GM12878 (cell line): ENCODE data around the gene FAM163B. TPM values are rescaled to one million over a fixed set of nuclear protein-coding genes. Genes with fewer than 3 reads are reported as not detected.

Experiments used
- ATAC-seq: fragments of 200-7000 bp; cut with Tn5 transposase; 3 replicates; pipeline ENCODE4 v1.9.1; 2020; ENCODE audit warnings: mild to moderate bottlenecking, moderate library complexity
- BruUV-seq: library from RNA; stranded (reverse); fragments of 400-500 nt; replicated peaks from 2 replicates; lab custom pipeline; 2021; lab: Mats Ljungman, UMichigan
- CTCF ChIA-PET: fragments of 300-600 bp; sonication (Branson Sonifier 250); formaldehyde crosslinking; extraction: SDS; loops from one replicate; lab custom pipeline; 2021; ENCODE audit warnings: inconsistent platforms; lab: Yijun Ruan, JAX
- POLR2A ChIA-PET: fragments of 350-600 bp; formaldehyde crosslinking; extraction: SDS; loops from one replicate; lab custom pipeline; 2021; ENCODE audit warnings: inconsistent platforms; lab: Charles Lee
- RAD21 ChIA-PET: fragments of 300-600 bp; sonication (Branson Sonifier 250); formaldehyde crosslinking; loops from one replicate; lab custom pipeline; 2023; ENCODE audit warnings: antibody characterized with exemption; ENCODE audit not compliant: unreplicated experiment; lab: Charles Lee
- SMC1A ChIA-PET: fragments of 300-600 bp; sonication (Branson Sonifier 250); formaldehyde crosslinking; loops from one replicate; lab custom pipeline; 2023; ENCODE audit not compliant: unreplicated experiment, uncharacterized antibody; lab: Charles Lee
- DNase-seq: peaks from one replicate; pipeline ENCODE4 v3.0.0-alpha.2; 2011; ENCODE audit warnings: low read depth, low spot score
- FAIRE-seq: peaks from 3 replicates; lab custom pipeline; 2011; peaks lifted over from hg19 to GRCh38; lab: Jason Lieb, UNC
- H2AFZ ChIP-seq: 2 replicates; pipeline ENCODE4 v1.6.0; 2011; ENCODE audit warnings: low read depth, low read length, control low read depth; ENCODE audit not compliant: control insufficient read depth
- H3K27ac ChIP-seq: 2 replicates; pipeline ENCODE4 v1.5.1; 2011; ENCODE audit warnings: control low read depth; ENCODE audit not compliant: control insufficient read depth, insufficient read depth
- H3K27me3 ChIP-seq, 2 experiments: replicated peaks in 1 of 2; 2 replicates each; pipeline versions ENCODE4 v1.6.0 to v1.6.1; 2011; ENCODE audit warnings: low read length in 1 of 2; ENCODE audit not compliant: control insufficient read depth in 2 of 2, insufficient read depth in 2 of 2
- H3K36me3 ChIP-seq, 2 experiments: 2 replicates each; pipeline ENCODE4 v1.5.1; 2011; ENCODE audit warnings: low read length in 1 of 2; ENCODE audit not compliant: control insufficient read depth in 2 of 2, insufficient read depth in 2 of 2
- H3K4me1 ChIP-seq: 2 replicates; pipeline ENCODE4 v1.6.1; 2011; ENCODE audit warnings: mild to moderate bottlenecking, low read length, moderate library complexity, mixed read lengths; ENCODE audit not compliant: control insufficient read depth, insufficient read depth
- H3K4me2 ChIP-seq: 2 replicates; pipeline ENCODE4 v1.6.0; 2011; ENCODE audit warnings: control low read depth; ENCODE audit not compliant: control insufficient read depth, insufficient read depth
- H3K4me3 ChIP-seq: fragments of 200-600 bp; sonication (generic); 2 replicates; pipeline ENCODE4 v1.5.1; 2016
- H3K79me2 ChIP-seq: 2 replicates; pipeline ENCODE4 v1.6.0; 2011; ENCODE audit warnings: low read length; ENCODE audit not compliant: control insufficient read depth, insufficient read depth
- H3K9ac ChIP-seq: 2 replicates; pipeline ENCODE4 v1.8.0; 2011; ENCODE audit warnings: low read length, control low read depth, mixed read lengths; ENCODE audit not compliant: control insufficient read depth, insufficient read depth
- H3K9me3 ChIP-seq: replicated peaks from 3 replicates; pipeline ENCODE4 v1.5.1; 2011; ENCODE audit warnings: mild to moderate bottlenecking, low read length; ENCODE audit not compliant: control insufficient read depth, insufficient read depth
- H4K20me1 ChIP-seq: 2 replicates; pipeline ENCODE4 v1.6.0; 2011; ENCODE audit not compliant: control insufficient read depth, insufficient read depth
- CREM ChIP-seq: IDR thresholded peaks from 2 replicates; pipeline ENCODE4 v1.6.1; 2014; ENCODE audit warnings: antibody characterized with exemption, low read depth
- PRDM15 ChIP-seq: fragments of 450-650 bp; formaldehyde crosslinking; IDR thresholded peaks from 2 replicates; pipeline ENCODE4 v1.4.0; 2020; ENCODE audit warnings: mild to moderate bottlenecking, moderate library complexity
- WGBS: methylation state at CpG from one replicate; pipeline ENCODE4 v1.1.6; 2016; ENCODE audit warnings: low lambda C conversion rate; ENCODE audit not compliant: insufficient replicate concordance, insufficient coverage; ENCODE audit errors: missing lambda C conversion rate; 5-methylcytosine and 5-hydroxymethylcytosine counted together
- in situ Hi-C: fragments of 300-500 bp; cut with MboI; formaldehyde crosslinking; loops from 9 replicates; pipeline ENCODE4 v1.14.3; 2018; ENCODE audit warnings: mixed read lengths
- intact Hi-C: fragments of 100-400 bp; cut with micrococcal nuclease; formaldehyde crosslinking; loops from one replicate; pipeline ENCODE4 v1.14.2; 2022; ENCODE audit not compliant: unreplicated experiment
- polyA plus RNA-seq, 11 experiments: library from polyadenylated mRNA; depleted of rRNA in 4 of 11; unstranded in 6 of 11; stranded (reverse) in 5 of 11; fragments of >200 nt; fragmentation: Nextera tagmentation in 4 of 11; fragmentation: Illumina TruSeq in 1 of 11; extraction: Ambion mirVana in 4 of 11; extraction: Trizol in 1 of 11; gene quantifications; 1 replicate in 1 of 11; 2 replicates in 10 of 11; pipeline versions ENCODE4 v1.2.1 to v1.2.3, GENCODE V29; 2011 to 2016; ENCODE audit warnings: inconsistent platforms in 2 of 11, missing spikeins in 2 of 11, low read depth in 1 of 11
- total RNA-seq, 4 experiments: library from RNA; depleted of rRNA in 3 of 4; stranded (reverse); fragments of >200 nt in 3 of 4; fragmentation: Illumina TruSeq in 1 of 4; extraction: Trizol in 1 of 4; gene quantifications; 2 replicates each; pipeline versions ENCODE4 v1.2.1 to v1.2.3, GENCODE V29; 2013 to 2021

Gene FAM163B
- total and polyA plus RNA-seq, 10 of the 15 experiments (the other 5 are each of a cell fraction or from before 2014, with no cell fraction given), result not detected

- no peaks in the 10 kb centered on the region for H3K4me1 ChIP-seq
- POLR2A ChIA-PET, result no interaction called here
- H3K36me3 ChIP-seq, result no peaks in the 10 kb centered on the region
- peaks cover 27 to 37% of the 10 kb centered on the region in 2 experiments for H3K27me3 ChIP-seq
- no peaks in the 10 kb centered on the region for H3K79me2 ChIP-seq
- 33% methylated on average over 14 of the region's 14 CpGs for WGBS
- ATAC-seq (no peak), FAIRE-seq (no peak), DNase-seq (no peak)
- H3K9me3 ChIP-seq, result no peaks in the 10 kb centered on the region; the same call in 2 of the 3 replicates
- no TSS peak for BruUV-seq
- no peak overlapping the region for H3K9ac ChIP-seq
- SMC1A ChIA-PET, result no interaction called here
- in situ Hi-C loops (no loop called here), intact Hi-C loops (loop anchor here (10.0 kb wide), 1 partner anchor 142 kb away; no protein-coding TSS in a partner anchor)
- H2AFZ ChIP-seq, result no peak overlapping the region
- TF ChIP-seq PRDM15 (CRISPR knock-in tag), result no peak
- no peak for TF ChIP-seq CREM
- no peak overlapping the region for H3K4me2 ChIP-seq
- no peak overlapping the region for H3K4me3 ChIP-seq
- CTCF ChIA-PET, result interaction anchor here (1.3 kb wide), 1 partner anchor 42 kb away, joined by 3 read pairs; no protein-coding TSS in a partner anchor
- H4K20me1 ChIP-seq, result no peaks in the 10 kb centered on the region
- RAD21 ChIA-PET, result no interaction called here
- no peak overlapping the region for H3K27ac ChIP-seq
Observed at GRCh38 chr9:133582501-133583045, 26.6 kb downstream of the FAM163B start.
